ACC112 (cell line): ENCODE measurements around the gene C12orf76.
A peak's percentile ranks its signal among the peaks of the same experiment; 100 is the strongest.

Experiments used
- H2AFZ ChIP-seq: fragments of 200-600 bp; sonication (generic); one replicate; pipeline ENCODE4 v1.6.0; 2017; ENCODE audit warnings: antibody characterized with exemption, low read length; ENCODE audit not compliant: unreplicated experiment
- H3K27ac ChIP-seq: fragments of 200-600 bp; sonication (generic); 2 replicates; pipeline ENCODE4 v1.5.1; 2014; ENCODE audit warnings: low read depth, mild to moderate bottlenecking, antibody characterized with exemption, low read length, moderate library complexity
- H3K27me3 ChIP-seq: fragments of 200-600 bp; sonication (generic); 2 replicates; pipeline ENCODE4 v1.6.1; 2014; ENCODE audit warnings: mild to moderate bottlenecking, antibody characterized with exemption, low read length, moderate library complexity, mixed read lengths; ENCODE audit not compliant: insufficient read depth
- H3K36me3 ChIP-seq: fragments of 200-600 bp; sonication (generic); 2 replicates; pipeline ENCODE4 v1.6.1; 2016; ENCODE audit warnings: mild to moderate bottlenecking, antibody characterized with exemption, low read length, moderate library complexity, mixed read lengths; ENCODE audit not compliant: insufficient read depth
- H3K4me1 ChIP-seq: fragments of 200-600 bp; sonication (generic); one replicate; pipeline ENCODE4 v1.6.1; 2016; ENCODE audit warnings: low read length, mixed read lengths; ENCODE audit not compliant: insufficient read depth, unreplicated experiment, control insufficient read depth
- H3K4me3 ChIP-seq: fragments of 200-600 bp; sonication (generic); 2 replicates; pipeline ENCODE4 v1.5.1; 2014; ENCODE audit warnings: mild to moderate bottlenecking, low read depth, low read length
- H3K79me2 ChIP-seq: fragments of 200-600 bp; sonication (generic); one replicate; pipeline ENCODE4 v1.6.0; 2016; ENCODE audit warnings: low read length; ENCODE audit not compliant: control insufficient read depth, unreplicated experiment, insufficient read depth

The C12orf76 gene

GRCh38 chr12:109994401-109995175, 53.7 kb downstream of the C12orf76 start:
- Histone ChIP-seq H3K36me3 (no peaks in the 10 kb centered on the region), H3K27ac (no peak overlapping the region), H3K4me3 (peak overlapping the region; percentile 88), H2AFZ (no peak overlapping the region), H3K4me1 (peaks cover 18% of the 10 kb centered on the region), H3K27me3 (no peaks in the 10 kb centered on the region), H3K79me2 (peaks cover 47% of the 10 kb centered on the region)

GRCh38 chr12:109993091-109993490, 55.2 kb downstream of the C12orf76 start:
- Histone ChIP-seq H3K4me1 (peaks cover 14% of the 10 kb centered on the region), H3K27me3 (no peaks in the 10 kb centered on the region), H3K79me2 (peaks cover 45% of the 10 kb centered on the region), H3K36me3 (peaks cover 2% of the 10 kb centered on the region; the same call in 1 of the 2 replicates), H3K27ac (no peak overlapping the region), H2AFZ (no peak overlapping the region), H3K4me3 (no peak overlapping the region)

GRCh38 chr12:109991586-109991985, 56.7 kb downstream of the C12orf76 start:
- H3K36me3 ChIP-seq: peaks cover 10% of the 10 kb centered on the region; the same call in 1 of the 2 replicates
- peaks cover 45% of the 10 kb centered on the region for H3K79me2 ChIP-seq
- no peak overlapping the region for H3K27ac ChIP-seq
- H3K4me3 ChIP-seq: no peak overlapping the region
- no peaks in the 10 kb centered on the region for H3K27me3 ChIP-seq
- H2AFZ ChIP-seq: no peak overlapping the region
- H3K4me1 ChIP-seq: peaks cover 14% of the 10 kb centered on the region
